SH-SY5Y (cell line): Measurements from ENCODE around the gene MAP4K3.

Source experiments
- GATA2 ChIP-seq: IDR thresholded peaks from 2 replicates; pipeline ENCODE4 v1.6.1; 2011; ENCODE audit warnings: mild to moderate bottlenecking, low read depth, low read length
- GATA3 ChIP-seq: IDR thresholded peaks from 2 replicates; pipeline ENCODE4 v1.6.1; 2011; ENCODE audit warnings: low read depth, mild to moderate bottlenecking, low read length, moderate library complexity

DNA sequence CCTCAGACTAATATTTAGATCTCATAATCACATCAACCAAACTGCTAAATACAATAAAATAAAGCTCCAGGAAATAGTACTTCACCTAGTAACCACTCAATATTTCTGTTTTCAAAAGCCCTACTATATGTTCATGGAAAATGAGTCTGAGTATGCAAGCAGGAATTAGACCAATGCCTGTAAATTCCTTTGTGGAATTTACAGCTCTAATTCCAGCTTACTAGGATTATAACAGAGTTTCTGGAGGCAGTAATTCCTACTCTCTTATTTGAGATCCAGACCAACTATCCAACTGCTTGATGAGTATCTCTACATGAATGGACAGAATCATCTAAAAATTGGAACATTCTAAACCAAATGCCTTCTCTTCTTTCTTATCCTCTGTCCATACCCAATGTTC lies 204.9 kb downstream of the MAP4K3 start:
- TF ChIP-seq GATA3 (no peak), GATA2 (no peak)
